ENCODE measurements around the gene C16orf96.

Gene C16orf96

GRCh38 chr16:4624827-4625559 is 68.9 kb downstream of the C16orf96 start:
- no peak overlapping the region for H2AK5ac ChIP-seq (ENCODE audit: low read length)
- H4K8ac ChIP-seq (ENCODE audit: low read depth, low read length): no peak overlapping the region
- H3K79me1 ChIP-seq (ENCODE audit: low read length): peaks cover 13% of the 10 kb centered on the region
- WGBS (ENCODE audit: extremely low coverage, insufficient coverage, low lambda C conversion rate): no CpG with 5 or more reads among the region's 80 CpGs
- H3K23ac ChIP-seq (ENCODE audit: low read length): no peak overlapping the region
- peak overlapping the region; percentile 94 for H3K4me2 ChIP-seq (ENCODE audit: low read length)
- H3K9ac ChIP-seq (ENCODE audit: low read length): peak overlapping the region; percentile 96
- peaks cover 19% of the 10 kb centered on the region for H3K79me2 ChIP-seq (ENCODE audit: control insufficient read depth, insufficient read depth, low read length)
- no peak overlapping the region for H4K5ac ChIP-seq (ENCODE audit: low read length)
- H2BK120ac ChIP-seq (ENCODE audit: low read depth, low read length): peak overlapping the region; percentile 31
- no peaks in the 10 kb centered on the region for H3K27me3 ChIP-seq (ENCODE audit: insufficient read depth, low read length, poor library complexity)
- H2BK5ac ChIP-seq (ENCODE audit: low read length): no peak overlapping the region
- peaks cover 5% of the 10 kb centered on the region for H3K4me1 ChIP-seq (ENCODE audit: control insufficient read depth, low read depth, low read length)
- H3K4ac ChIP-seq (ENCODE audit: low read depth, low read length): peak overlapping the region; percentile 47
- H2BK15ac ChIP-seq (replicated peaks; ENCODE audit: low read depth): no peak overlapping the region
- peak overlapping the region; percentile 87 for H3K4me3 ChIP-seq (ENCODE audit: low read length)
- H3K36me3 ChIP-seq (ENCODE audit: control insufficient read depth, insufficient read depth, low read length): no peaks in the 10 kb centered on the region
- peak overlapping the region; percentile 17 for H3K27ac ChIP-seq (ENCODE audit: low read depth, low read length)
- H3K18ac ChIP-seq (ENCODE audit: low read length): peak overlapping the region; percentile 29
- DNase-seq: peak; percentile 81
- peak overlapping the region; percentile 99 for H3K56ac ChIP-seq (ENCODE audit: low read length)

GRCh38 chr16:4625560-4626159 is 69.5 kb downstream of the C16orf96 start:
- peak overlapping the region; percentile 99 for H3K56ac ChIP-seq (ENCODE audit: low read length)
- H3K27ac ChIP-seq (ENCODE audit: low read depth, low read length): no peak overlapping the region
- H3K9ac ChIP-seq (ENCODE audit: low read length): peak overlapping the region; percentile 96
- no CpG with 5 or more reads among the region's 11 CpGs for WGBS (ENCODE audit: extremely low coverage, insufficient coverage, low lambda C conversion rate)
- H3K4me2 ChIP-seq (ENCODE audit: low read length): peak overlapping the region; percentile 94
- no peak overlapping the region for H3K23ac ChIP-seq (ENCODE audit: low read length)
- no peak overlapping the region for H2AK5ac ChIP-seq (ENCODE audit: low read length)
- H3K18ac ChIP-seq (ENCODE audit: low read length): no peak overlapping the region
- H3K4me1 ChIP-seq (ENCODE audit: control insufficient read depth, low read depth, low read length): peaks cover 5% of the 10 kb centered on the region
- peak overlapping the region; percentile 87 for H3K4me3 ChIP-seq (ENCODE audit: low read length)
- H3K79me2 ChIP-seq (ENCODE audit: control insufficient read depth, insufficient read depth, low read length): peaks cover 19% of the 10 kb centered on the region
- H3K79me1 ChIP-seq (ENCODE audit: low read length): peaks cover 13% of the 10 kb centered on the region
- H3K4ac ChIP-seq (ENCODE audit: low read depth, low read length): no peak overlapping the region
- no peak overlapping the region for H2BK120ac ChIP-seq (ENCODE audit: low read depth, low read length)
- H4K5ac ChIP-seq (ENCODE audit: low read length): no peak overlapping the region
- H2BK5ac ChIP-seq (ENCODE audit: low read length): no peak overlapping the region
- no peak overlapping the region for H4K8ac ChIP-seq (ENCODE audit: low read depth, low read length)
- H2BK15ac ChIP-seq (replicated peaks; ENCODE audit: low read depth): no peak overlapping the region
- no peaks in the 10 kb centered on the region for H3K36me3 ChIP-seq (ENCODE audit: control insufficient read depth, insufficient read depth, low read length)
- DNase-seq: no peak
- H3K27me3 ChIP-seq (ENCODE audit: insufficient read depth, low read length, poor library complexity): no peaks in the 10 kb centered on the region

GRCh38 chr16:4626396-4626795 is 70.3 kb downstream of the C16orf96 start:
- H2AK5ac ChIP-seq (ENCODE audit: low read length): no peak overlapping the region
- no peaks in the 10 kb centered on the region for H3K27me3 ChIP-seq (ENCODE audit: insufficient read depth, low read length, poor library complexity)
- no peaks in the 10 kb centered on the region for H3K36me3 ChIP-seq (ENCODE audit: control insufficient read depth, insufficient read depth, low read length)
- no peak for DNase-seq
- peaks cover 13% of the 10 kb centered on the region for H3K79me1 ChIP-seq (ENCODE audit: low read length)
- H3K4me1 ChIP-seq (ENCODE audit: control insufficient read depth, low read depth, low read length): peaks cover 5% of the 10 kb centered on the region
- WGBS (ENCODE audit: extremely low coverage, insufficient coverage, low lambda C conversion rate): no CpG with 5 or more reads among the region's 6 CpGs
- no peak overlapping the region for H3K27ac ChIP-seq (ENCODE audit: low read depth, low read length)
- no peak overlapping the region for H3K4me3 ChIP-seq (ENCODE audit: low read length)
- no peak overlapping the region for H4K5ac ChIP-seq (ENCODE audit: low read length)
- peaks cover 21% of the 10 kb centered on the region for H3K79me2 ChIP-seq (ENCODE audit: control insufficient read depth, insufficient read depth, low read length)
- no peak overlapping the region for H2BK5ac ChIP-seq (ENCODE audit: low read length)
- no peak overlapping the region for H3K4me2 ChIP-seq (ENCODE audit: low read length)
- H3K18ac ChIP-seq (ENCODE audit: low read length): no peak overlapping the region
- no peak overlapping the region for H3K56ac ChIP-seq (ENCODE audit: low read length)
- H3K23ac ChIP-seq (ENCODE audit: low read length): no peak overlapping the region
- no peak overlapping the region for H3K4ac ChIP-seq (ENCODE audit: low read depth, low read length)
- H4K8ac ChIP-seq (ENCODE audit: low read depth, low read length): no peak overlapping the region
- H2BK120ac ChIP-seq (ENCODE audit: low read depth, low read length): no peak overlapping the region
- no peak overlapping the region for H2BK15ac ChIP-seq (replicated peaks; ENCODE audit: low read depth)
- peak overlapping the region; percentile 96 for H3K9ac ChIP-seq (ENCODE audit: low read length)

- no peak overlapping the region for H2BK5ac ChIP-seq (ENCODE audit: low read length)
- H3K27ac ChIP-seq (ENCODE audit: low read depth, low read length): no peak overlapping the region
- H3K4ac ChIP-seq (ENCODE audit: low read depth, low read length): no peak overlapping the region
- H3K4me2 ChIP-seq (ENCODE audit: low read length): no peak overlapping the region
- peaks cover 25% of the 10 kb centered on the region for H3K79me2 ChIP-seq (ENCODE audit: control insufficient read depth, insufficient read depth, low read length)
- no peak for DNase-seq
- H3K79me1 ChIP-seq (ENCODE audit: low read length): peaks cover 13% of the 10 kb centered on the region
- no peak overlapping the region for H3K56ac ChIP-seq (ENCODE audit: low read length)
- H2BK120ac ChIP-seq (ENCODE audit: low read depth, low read length): no peak overlapping the region
- no peak overlapping the region for H4K5ac ChIP-seq (ENCODE audit: low read length)
- H4K8ac ChIP-seq (ENCODE audit: low read depth, low read length): no peak overlapping the region
- no peaks in the 10 kb centered on the region for H3K36me3 ChIP-seq (ENCODE audit: control insufficient read depth, insufficient read depth, low read length)
- H3K4me3 ChIP-seq (ENCODE audit: low read length): no peak overlapping the region
- H3K9ac ChIP-seq (ENCODE audit: low read length): no peak overlapping the region
- H2AK5ac ChIP-seq (ENCODE audit: low read length): no peak overlapping the region
- H3K27me3 ChIP-seq (ENCODE audit: insufficient read depth, low read length, poor library complexity): no peaks in the 10 kb centered on the region
- no peak overlapping the region for H3K23ac ChIP-seq (ENCODE audit: low read length)
- no CpG with 5 or more reads among the region's 9 CpGs for WGBS (ENCODE audit: extremely low coverage, insufficient coverage, low lambda C conversion rate)
- no peak overlapping the region for H3K18ac ChIP-seq (ENCODE audit: low read length)
- H3K4me1 ChIP-seq (ENCODE audit: control insufficient read depth, low read depth, low read length): peaks cover 5% of the 10 kb centered on the region
- no peak overlapping the region for H2BK15ac ChIP-seq (replicated peaks; ENCODE audit: low read depth)
These were observed 72.1 kb downstream of the C16orf96 start for GRCh38 chr16:4628283-4628682.

GRCh38 chr16:4631444-4631843 is 75.3 kb downstream of the C16orf96 start:
- Histone ChIP-seq H3K4me3 (ENCODE audit: low read length) (no peak overlapping the region), H2BK15ac (replicated peaks; ENCODE audit: low read depth) (no peak overlapping the region), H3K23ac (ENCODE audit: low read length) (no peak overlapping the region), H3K79me2 (ENCODE audit: control insufficient read depth, insufficient read depth, low read length) (peaks cover 14% of the 10 kb centered on the region), H3K4me1 (ENCODE audit: control insufficient read depth, low read depth, low read length) (no peaks in the 10 kb centered on the region), H3K18ac (ENCODE audit: low read length) (no peak overlapping the region), H3K4me2 (ENCODE audit: low read length) (no peak overlapping the region), H2AK5ac (ENCODE audit: low read length) (no peak overlapping the region), H3K9ac (ENCODE audit: low read length) (no peak overlapping the region), H3K4ac (ENCODE audit: low read depth, low read length) (no peak overlapping the region), H4K8ac (ENCODE audit: low read depth, low read length) (no peak overlapping the region), H2BK120ac (ENCODE audit: low read depth, low read length) (no peak overlapping the region), H4K5ac (ENCODE audit: low read length) (no peak overlapping the region), H2BK5ac (ENCODE audit: low read length) (no peak overlapping the region), H3K27me3 (ENCODE audit: insufficient read depth, low read length, poor library complexity) (no peaks in the 10 kb centered on the region), H3K56ac (ENCODE audit: low read length) (no peak overlapping the region), H3K36me3 (ENCODE audit: control insufficient read depth, insufficient read depth, low read length) (no peaks in the 10 kb centered on the region), H3K79me1 (ENCODE audit: low read length) (peaks cover 8% of the 10 kb centered on the region), H3K27ac (ENCODE audit: low read depth, low read length) (no peak overlapping the region)
- DNase-seq: no peak
- no CpG with 5 or more reads among the region's 1 CpG for WGBS (ENCODE audit: extremely low coverage, insufficient coverage, low lambda C conversion rate)
